HEK293 (cell line): ENCODE measurements around the gene SMARCB1.
A peak's percentile ranks its signal among the peaks of the same experiment; 100 is the strongest.

Experiments used
- CTCF ChIA-PET: fragments of 350-600 bp; formaldehyde crosslinking; extraction: SDS; loops from one replicate; lab custom pipeline; 2021; ENCODE audit warnings: antibody characterized with exemption; lab: Yijun Ruan, JAX
- POLR2A ChIA-PET: fragments of 300-600 bp; formaldehyde crosslinking; extraction: SDS; loops from one replicate; lab custom pipeline; 2020; ENCODE audit warnings: antibody characterized with exemption, inconsistent platforms; lab: Yijun Ruan, JAX
- H3K27ac ChIP-seq: fragments of 200-500 bp; sonication (Bioruptor generic); 2 replicates; pipeline ENCODE4 v1.5.1; 2014; ENCODE audit warnings: low read depth, low read length, control low read depth, inconsistent platforms; ENCODE audit errors: extremely low read depth
- H3K36me3 ChIP-seq, 2 experiments: fragments of 200-500 bp in 1 of 2; sonication (Bioruptor generic) in 1 of 2; 1 replicate in 1 of 2; 2 replicates in 1 of 2; pipeline ENCODE4 v1.5.1; 2014 to 2017; ENCODE audit warnings: inconsistent platforms in 2 of 2, low read length in 2 of 2; ENCODE audit not compliant: control insufficient read depth in 2 of 2, insufficient read depth in 1 of 2
- H3K4me1 ChIP-seq: fragments of 200-500 bp; sonication (Bioruptor generic); 2 replicates; pipeline ENCODE4 v1.5.1; 2014; ENCODE audit warnings: mild to moderate bottlenecking, low read length, inconsistent platforms; ENCODE audit not compliant: control insufficient read depth, insufficient read depth
- H3K4me3 ChIP-seq: 2 replicates; pipeline ENCODE4 v1.5.1; 2011; ENCODE audit warnings: low read depth, mild to moderate bottlenecking, control low read depth, low read length, moderate library complexity
- H3K9me3 ChIP-seq: fragments of 200-500 bp; sonication (Bioruptor generic); 2 replicates; pipeline ENCODE4 v1.5.1; 2014; ENCODE audit warnings: low read depth, low read length, inconsistent platforms; ENCODE audit not compliant: control insufficient read depth, insufficient read depth
- BCL11A ChIP-seq: fragments of 450-650 bp; formaldehyde crosslinking; IDR thresholded peaks from 2 replicates; pipeline ENCODE4 v1.5.1; 2016; ENCODE audit warnings: low read depth, missing biosample characterization, missing genetic modification characterization
- GFI1B ChIP-seq: fragments of 450-650 bp; formaldehyde crosslinking; IDR thresholded peaks from 2 replicates; pipeline ENCODE4 v1.5.1; 2016; ENCODE audit warnings: missing biosample characterization, missing genetic modification characterization
- HIC1 ChIP-seq: fragments of 450-650 bp; formaldehyde crosslinking; IDR thresholded peaks from 2 replicates; pipeline ENCODE4 v1.5.1; 2016; ENCODE audit warnings: missing biosample characterization, missing genetic modification characterization
- HOXC10 ChIP-seq: sonication (generic); formaldehyde crosslinking; IDR thresholded peaks from 2 replicates; pipeline ENCODE4 v1.8.1; 2023; ENCODE audit warnings: mild to moderate bottlenecking, missing genetic modification reagents
- SCRT1 ChIP-seq: fragments of 450-650 bp; formaldehyde crosslinking; IDR thresholded peaks from 2 replicates; pipeline ENCODE4 v1.5.1; 2016; ENCODE audit warnings: missing biosample characterization, missing genetic modification characterization, borderline replicate concordance
- SCRT2 ChIP-seq: fragments of 450-650 bp; formaldehyde crosslinking; IDR thresholded peaks from 2 replicates; pipeline ENCODE4 v1.5.1; 2016; ENCODE audit warnings: missing biosample characterization, missing genetic modification characterization
- TSHZ1 ChIP-seq: fragments of 450-650 bp; formaldehyde crosslinking; IDR thresholded peaks from 2 replicates; pipeline ENCODE4 v1.5.1; 2016; ENCODE audit warnings: missing biosample characterization, missing genetic modification characterization, borderline replicate concordance
- ZBTB17 ChIP-seq: fragments of 450-650 bp; formaldehyde crosslinking; IDR thresholded peaks from 2 replicates; pipeline ENCODE4 v1.5.1; 2016; ENCODE audit warnings: missing biosample characterization, missing genetic modification characterization
- ZIC2 ChIP-seq: fragments of 450-650 bp; formaldehyde crosslinking; IDR thresholded peaks from 2 replicates; pipeline ENCODE4 v1.5.1; 2016; ENCODE audit warnings: missing biosample characterization, missing genetic modification characterization
- ZNF302 ChIP-seq: fragments of 450-650 bp; formaldehyde crosslinking; IDR thresholded peaks from 2 replicates; pipeline ENCODE4 v1.5.1; 2016; ENCODE audit warnings: missing biosample characterization, missing genetic modification characterization, low read depth
- ZNF341 ChIP-seq: fragments of 450-650 bp; formaldehyde crosslinking; IDR thresholded peaks from 2 replicates; pipeline ENCODE4; 2016; ENCODE audit warnings: low read depth, missing biosample characterization, missing genetic modification characterization
- ZNF529 ChIP-seq: fragments of 450-650 bp; formaldehyde crosslinking; IDR thresholded peaks from 2 replicates; pipeline ENCODE4 v1.5.1; 2017; ENCODE audit warnings: missing genetic modification characterization, missing biosample characterization; ENCODE audit not compliant: insufficient replicate concordance
- ZNF555 ChIP-seq: fragments of 450-650 bp; formaldehyde crosslinking; conservative IDR thresholded peaks from 2 replicates; pipeline ENCODE4 v1.5.1; 2017; ENCODE audit warnings: missing biosample characterization, mild to moderate bottlenecking, missing genetic modification characterization, inconsistent platforms
- ZNF624 ChIP-seq: fragments of 450-650 bp; formaldehyde crosslinking; IDR thresholded peaks from 2 replicates; pipeline ENCODE4 v1.5.1; 2017; ENCODE audit warnings: missing biosample characterization, missing genetic modification characterization
- ZNF776 ChIP-seq: fragments of 450-650 bp; formaldehyde crosslinking; IDR thresholded peaks from 2 replicates; pipeline ENCODE4 v1.5.0; 2017; ENCODE audit warnings: missing biosample characterization, missing genetic modification characterization, borderline replicate concordance
- TF ChIP-seq, protein P1 (sequence below): fragments of 450-650 bp; IDR thresholded peaks from 2 replicates; pipeline ENCODE4 v1.5.1; 2018; ENCODE audit warnings: missing biosample characterization, missing genetic modification characterization
- TF ChIP-seq, protein P2 (sequence below): fragments of 450-650 bp; formaldehyde crosslinking; IDR thresholded peaks from 2 replicates; pipeline ENCODE4 v1.5.1; 2017; ENCODE audit warnings: missing biosample characterization, missing genetic modification characterization
- TF ChIP-seq, protein P3 (sequence below): fragments of 450-650 bp; formaldehyde crosslinking; IDR thresholded peaks from 2 replicates; pipeline ENCODE4 v1.5.1; 2016; ENCODE audit warnings: missing biosample characterization, missing genetic modification characterization

The SMARCB1 gene

DNA sequence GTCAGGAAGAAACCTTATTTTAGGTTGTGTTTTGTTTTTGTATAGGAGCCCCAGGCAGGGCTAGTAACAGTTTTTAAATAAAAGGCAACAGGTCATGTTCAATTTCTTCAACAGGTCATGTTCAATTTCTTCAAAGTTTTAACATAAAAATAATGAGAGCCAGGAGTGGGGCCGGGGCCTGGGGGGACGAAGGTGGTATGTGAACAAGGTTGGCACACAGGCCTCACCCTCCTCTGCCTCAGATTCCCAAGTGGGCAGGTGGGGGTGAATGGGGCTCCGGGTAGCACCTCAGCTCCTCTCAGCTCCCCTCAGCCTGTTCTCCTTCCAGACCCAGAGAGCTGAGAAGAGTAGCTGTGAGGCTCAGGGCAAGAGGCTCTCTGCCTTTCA, 47.6 kb downstream of the SMARCB1 start:
- Histone ChIP-seq H3K4me1 (no peaks in the 10 kb centered on the region), H3K36me3 (peaks cover 4 to 73% of the 10 kb centered on the region in 2 experiments), H3K27ac (0 out of 2 replicates have a peak overlapping the region, but pooled peaks have one; percentile 19), H3K9me3 (no peaks in the 10 kb centered on the region), H3K4me3 (no peak overlapping the region)
- TF ChIP-seq ZNF341, result no peak
- TF ChIP-seq SCRT1, result peak; percentile 61; the same call in 1 of the 2 replicates
- TF ChIP-seq SCRT2 (tag by site-specific recombination), result peak; percentile 82
- no peak for TF ChIP-seq HOXC10 (CRISPR knock-in tag)
- CTCF ChIA-PET, result interaction anchor here (1.2 to 1.7 kb wide), 3 partner anchors 15 to 66 kb away, joined by 3 to 11 read pairs (median 3); no protein-coding TSS in a partner anchor
- POLR2A ChIA-PET, result no interaction called here

- POLR2A ChIA-PET, result interaction anchor here (0.7 kb wide), 1 partner anchor 37 kb away, joined by 3 read pairs; no protein-coding TSS in a partner anchor
- H3K4me3 ChIP-seq, result no peak overlapping the region
- TF ChIP-seq ZNF341 (0 out of 2 replicates have a peak, but pooled peaks have one; percentile 11), ZIC2 (tag by site-specific recombination) (peak; percentile 19; the same call in 1 of the 2 replicates), BCL11A (no peak)
- H3K9me3 ChIP-seq, result no peaks in the 10 kb centered on the region
- CTCF ChIA-PET, result interaction anchor here (1.2 to 1.7 kb wide), 3 partner anchors 14 to 66 kb away, joined by 3 to 11 read pairs (median 3); no protein-coding TSS in a partner anchor
- no peaks in the 10 kb centered on the region for H3K4me1 ChIP-seq
- 0 out of 2 replicates have a peak overlapping the region, but pooled peaks have one; percentile 19 for H3K27ac ChIP-seq
- peaks cover under 1 to 68% of the 10 kb centered on the region in 2 experiments; a peak in 2 of 3 replicates for H3K36me3 ChIP-seq
Observed at GRCh38 chr22:23834793-23835483, 48.2 kb downstream of the SMARCB1 start.

DNA sequence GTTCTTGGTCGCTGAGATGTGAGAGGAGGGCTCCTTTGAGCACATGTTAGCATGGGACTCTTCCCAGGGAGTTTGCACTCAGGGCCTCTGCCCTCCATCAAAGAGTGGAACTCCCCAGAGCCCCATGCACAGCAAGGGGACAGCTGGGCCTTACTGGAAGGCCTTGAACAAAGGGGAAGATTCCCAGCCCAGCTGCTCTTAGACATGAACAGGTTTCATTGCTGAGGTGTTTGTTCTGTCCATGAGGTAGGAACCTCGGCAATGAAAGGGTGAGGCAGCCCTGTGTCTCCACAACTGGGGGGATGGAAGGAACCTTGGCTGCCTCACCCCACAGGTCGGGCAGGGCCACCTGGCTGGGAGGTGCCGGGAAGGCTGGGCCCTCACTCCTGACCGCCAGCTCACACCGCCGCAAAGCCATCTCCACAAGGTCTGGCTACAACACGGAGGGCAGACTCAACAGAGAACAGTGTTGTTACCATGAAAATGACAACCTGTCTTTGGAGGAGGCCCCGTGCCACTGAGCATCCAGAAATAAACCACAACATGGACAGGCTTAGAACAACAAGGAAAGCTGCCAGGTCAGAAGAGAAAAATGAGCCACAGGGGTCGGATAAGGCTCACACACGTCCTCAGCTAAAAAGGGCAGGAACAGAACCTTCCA, 48.8 kb downstream of the SMARCB1 start:
- POLR2A ChIA-PET, result interaction anchor here (0.7 to 1.5 kb wide), 2 partner anchors 22 to 38 kb away, joined by 3 to 5 read pairs; partner anchors contain the start of gene SLC2A11
- Histone ChIP-seq H3K4me3 (no peak overlapping the region), H3K36me3 (peaks cover 0 to 65% of the 10 kb centered on the region in 2 experiments; a peak in 1 of 3 replicates), H3K4me1 (no peaks in the 10 kb centered on the region), H3K9me3 (no peaks in the 10 kb centered on the region), H3K27ac (no peak overlapping the region; the same call in 1 of the 2 replicates)
- CTCF ChIA-PET, result interaction anchor here (0.6 to 1.7 kb wide), 4 partner anchors 14 to 67 kb away, joined by 3 to 11 read pairs (median 3); no protein-coding TSS in a partner anchor
- TF ChIP-seq ZNF302 (tag by site-specific recombination), result no peak
- TF ChIP-seq GFI1B, result no peak
- no peak for TF ChIP-seq ZNF776 (tag by site-specific recombination)
- TF ChIP-seq, protein P1, sequence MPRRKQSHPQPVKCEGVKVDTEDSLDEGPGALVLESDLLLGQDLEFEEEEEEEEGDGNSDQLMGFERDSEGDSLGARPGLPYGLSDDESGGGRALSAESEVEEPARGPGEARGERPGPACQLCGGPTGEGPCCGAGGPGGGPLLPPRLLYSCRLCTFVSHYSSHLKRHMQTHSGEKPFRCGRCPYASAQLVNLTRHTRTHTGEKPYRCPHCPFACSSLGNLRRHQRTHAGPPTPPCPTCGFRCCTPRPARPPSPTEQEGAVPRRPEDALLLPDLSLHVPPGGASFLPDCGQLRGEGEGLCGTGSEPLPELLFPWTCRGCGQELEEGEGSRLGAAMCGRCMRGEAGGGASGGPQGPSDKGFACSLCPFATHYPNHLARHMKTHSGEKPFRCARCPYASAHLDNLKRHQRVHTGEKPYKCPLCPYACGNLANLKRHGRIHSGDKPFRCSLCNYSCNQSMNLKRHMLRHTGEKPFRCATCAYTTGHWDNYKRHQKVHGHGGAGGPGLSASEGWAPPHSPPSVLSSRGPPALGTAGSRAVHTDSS (tag by site-specific recombination), result no peak
- TF ChIP-seq, protein P2, sequence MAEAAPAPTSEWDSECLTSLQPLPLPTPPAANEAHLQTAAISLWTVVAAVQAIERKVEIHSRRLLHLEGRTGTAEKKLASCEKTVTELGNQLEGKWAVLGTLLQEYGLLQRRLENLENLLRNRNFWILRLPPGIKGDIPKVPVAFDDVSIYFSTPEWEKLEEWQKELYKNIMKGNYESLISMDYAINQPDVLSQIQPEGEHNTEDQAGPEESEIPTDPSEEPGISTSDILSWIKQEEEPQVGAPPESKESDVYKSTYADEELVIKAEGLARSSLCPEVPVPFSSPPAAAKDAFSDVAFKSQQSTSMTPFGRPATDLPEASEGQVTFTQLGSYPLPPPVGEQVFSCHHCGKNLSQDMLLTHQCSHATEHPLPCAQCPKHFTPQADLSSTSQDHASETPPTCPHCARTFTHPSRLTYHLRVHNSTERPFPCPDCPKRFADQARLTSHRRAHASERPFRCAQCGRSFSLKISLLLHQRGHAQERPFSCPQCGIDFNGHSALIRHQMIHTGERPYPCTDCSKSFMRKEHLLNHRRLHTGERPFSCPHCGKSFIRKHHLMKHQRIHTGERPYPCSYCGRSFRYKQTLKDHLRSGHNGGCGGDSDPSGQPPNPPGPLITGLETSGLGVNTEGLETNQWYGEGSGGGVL (tag by site-specific recombination), result no peak
- no peak for TF ChIP-seq ZNF624 (tag by site-specific recombination)
- no peak for TF ChIP-seq HIC1 (tag by site-specific recombination)
- TF ChIP-seq ZNF529, result no peak
- TF ChIP-seq TSHZ1 (tag by site-specific recombination), result no peak
- TF ChIP-seq ZBTB17 (tag by site-specific recombination), result no peak
- TF ChIP-seq, protein P3, sequence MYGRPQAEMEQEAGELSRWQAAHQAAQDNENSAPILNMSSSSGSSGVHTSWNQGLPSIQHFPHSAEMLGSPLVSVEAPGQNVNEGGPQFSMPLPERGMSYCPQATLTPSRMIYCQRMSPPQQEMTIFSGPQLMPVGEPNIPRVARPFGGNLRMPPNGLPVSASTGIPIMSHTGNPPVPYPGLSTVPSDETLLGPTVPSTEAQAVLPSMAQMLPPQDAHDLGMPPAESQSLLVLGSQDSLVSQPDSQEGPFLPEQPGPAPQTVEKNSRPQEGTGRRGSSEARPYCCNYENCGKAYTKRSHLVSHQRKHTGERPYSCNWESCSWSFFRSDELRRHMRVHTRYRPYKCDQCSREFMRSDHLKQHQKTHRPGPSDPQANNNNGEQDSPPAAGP, result no peak
- TF ChIP-seq ZNF555 (tag by site-specific recombination), result no peak
